ENCODE results near the gene HEPACAM2. TPM values are rescaled to one million over a fixed set of nuclear protein-coding genes. Genes with fewer than 3 reads are reported as not detected.

The HEPACAM2 gene
- total RNA-seq, 1 experiment from 2014 or later: 2.1 TPM

- H3K9me3 Mint-ChIP-seq (ENCODE audit: unreplicated experiment): no peaks in the 10 kb centered on the region
- H3K4me3 ChIP-seq (ENCODE audit: low read depth, low read length): peak within 1 kb of the TSS; percentile 51
- no TSS peak for BruUV-seq (replicated peaks)
- CTCF ChIA-PET: interaction anchor here (0.5 to 1.9 kb wide), 6 partner anchors 9 to 211 kb away, joined by 3 to 12 read pairs (median 3); no protein-coding TSS in a partner anchor
- no peaks in the 10 kb centered on the region for H3K27me3 Mint-ChIP-seq (ENCODE audit: insufficient read depth, unreplicated experiment)
- intact Hi-C loops (cut with micrococcal nuclease; ENCODE audit: unreplicated experiment): loop anchor here (1.0 to 5.0 kb wide), 3 partner anchors 54 to 535 kb away; no protein-coding TSS in a partner anchor
- no peaks in the 10 kb centered on the region for H3K27me3 ChIP-seq (replicated peaks; ENCODE audit: control insufficient read depth, insufficient read depth, low read length)
- peak within 1 kb of the TSS; percentile 96 for H3K4me3 Mint-ChIP-seq (ENCODE audit: unreplicated experiment)
- H3K4me1 Mint-ChIP-seq (ENCODE audit: low read depth, unreplicated experiment): no peaks in the 10 kb centered on the region
- peak in 1 of 2 experiments; percentile 32 for TF ChIP-seq CTCF (IDR thresholded peaks at IDR 0.05; ENCODE audit: insufficient read depth in 1 of 2, low read depth in 1 of 2, low read length in 1 of 2, severe bottlenecking in 1 of 2, unreplicated experiment in 1 of 2)
- DNase-seq: peak; percentile 96 to 97
- H3K27ac Mint-ChIP-seq (ENCODE audit: unreplicated experiment): peak within 1 kb of the TSS; percentile 97
- no peaks in the 10 kb centered on the region for H3K36me3 Mint-ChIP-seq (ENCODE audit: insufficient read depth, unreplicated experiment)
- no peaks in the 10 kb centered on the region for H3K36me3 ChIP-seq (ENCODE audit: control insufficient read depth, insufficient read depth, low read length)
- POLR2A ChIA-PET: interaction anchor here (0.5 to 0.9 kb wide), 3 partner anchors 26 to 509 kb away, joined by 3 to 4 read pairs (median 4); no protein-coding TSS in a partner anchor
- H3K9me3 ChIP-seq: no peaks in the 10 kb centered on the region
- peaks cover 15% of the 10 kb centered on the region; the same call in 1 of the 2 replicates for H3K4me1 ChIP-seq
Observed at GRCh38 chr7:93231799-93232672, 5.8 kb upstream of the HEPACAM2 start, which contains the start of gene VPS50. TSS of gene VPS50 (plus strand) at chr7:93232366. CDS start at chr7:93232468, 102 bp downstream.

- H3K4me1 ChIP-seq: peaks cover 15% of the 10 kb centered on the region; the same call in 1 of the 2 replicates
- intact Hi-C loops (cut with micrococcal nuclease; ENCODE audit: unreplicated experiment): loop anchor here (5.0 kb wide), 1 partner anchor 534 kb away; no protein-coding TSS in a partner anchor
- H3K4me3 ChIP-seq (ENCODE audit: low read depth, low read length): peak overlapping the region; percentile 51
- POLR2A ChIA-PET: no interaction called here
- H3K27me3 ChIP-seq (replicated peaks; ENCODE audit: control insufficient read depth, insufficient read depth, low read length): no peaks in the 10 kb centered on the region
- no peak for DNase-seq
- Mint-ChIP-seq H3K27me3 (ENCODE audit: insufficient read depth, unreplicated experiment) (no peaks in the 10 kb centered on the region), H3K4me3 (ENCODE audit: unreplicated experiment) (peak overlapping the region; percentile 96), H3K36me3 (ENCODE audit: insufficient read depth, unreplicated experiment) (no peaks in the 10 kb centered on the region), H3K27ac (ENCODE audit: unreplicated experiment) (peak overlapping the region; percentile 97), H3K9me3 (ENCODE audit: unreplicated experiment) (no peaks in the 10 kb centered on the region), H3K4me1 (ENCODE audit: low read depth, unreplicated experiment) (no peaks in the 10 kb centered on the region)
- H3K9me3 ChIP-seq: no peaks in the 10 kb centered on the region
- no peak for TF ChIP-seq CTCF (IDR thresholded peaks at IDR 0.05; ENCODE audit: insufficient read depth in 1 of 2, low read depth in 1 of 2, low read length in 1 of 2, severe bottlenecking in 1 of 2, unreplicated experiment in 1 of 2)
- CTCF ChIA-PET: interaction anchor here (0.5 to 1.9 kb wide), 3 partner anchors 9 to 52 kb away, joined by 3 to 12 read pairs (median 4); no protein-coding TSS in a partner anchor
- H3K36me3 ChIP-seq (ENCODE audit: control insufficient read depth, insufficient read depth, low read length): no peaks in the 10 kb centered on the region
- BruUV-seq (replicated peaks): no TSS peak
Observed at GRCh38 chr7:93231259-93231658, 5.0 kb upstream of the HEPACAM2 start.

DNA sequence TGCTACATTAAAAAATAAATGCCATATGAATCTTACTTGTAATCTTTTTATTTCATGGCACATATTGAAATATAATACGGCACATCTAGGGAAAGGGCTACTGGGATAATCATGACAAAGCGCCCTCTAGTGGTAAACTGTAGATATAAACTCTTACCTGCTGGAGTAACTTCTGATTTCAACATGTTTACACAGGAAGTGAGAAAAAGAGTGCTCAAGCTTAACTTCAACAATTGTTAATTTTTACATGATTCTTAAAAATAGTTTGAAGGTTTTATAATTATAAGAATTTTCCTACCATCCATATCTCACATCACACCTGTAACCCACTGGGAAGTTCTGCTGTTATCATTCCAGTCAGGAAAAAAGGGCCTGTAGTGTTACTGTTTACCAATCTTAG lies 2.0 kb upstream of the HEPACAM2 start:
- no peaks in the 10 kb centered on the region for H3K4me1 Mint-ChIP-seq (ENCODE audit: low read depth, unreplicated experiment)
- ChIA-PET POLR2A (no interaction called here), CTCF (interaction anchor here (1.4 kb wide), 1 partner anchor 49 kb away, joined by 6 read pairs; no protein-coding TSS in a partner anchor)
- peak in 1 of 2 experiments; percentile 67 for DNase-seq
- no peaks in the 10 kb centered on the region for H3K27me3 Mint-ChIP-seq (ENCODE audit: insufficient read depth, unreplicated experiment)
- H3K36me3 Mint-ChIP-seq (ENCODE audit: insufficient read depth, unreplicated experiment): no peaks in the 10 kb centered on the region
- H3K4me3 Mint-ChIP-seq (ENCODE audit: unreplicated experiment): no peak overlapping the region
- no TSS peak for BruUV-seq (replicated peaks)
- no peaks in the 10 kb centered on the region for H3K36me3 ChIP-seq (ENCODE audit: control insufficient read depth, insufficient read depth, low read length)
- no peaks in the 10 kb centered on the region for H3K27me3 ChIP-seq (replicated peaks; ENCODE audit: control insufficient read depth, insufficient read depth, low read length)
- TF ChIP-seq CTCF (IDR thresholded peaks at IDR 0.05; ENCODE audit: insufficient read depth in 1 of 2, low read depth in 1 of 2, low read length in 1 of 2, severe bottlenecking in 1 of 2, unreplicated experiment in 1 of 2): peak; percentile 60 to 66
- no peaks in the 10 kb centered on the region for H3K9me3 ChIP-seq
- H3K9me3 Mint-ChIP-seq (ENCODE audit: unreplicated experiment): no peaks in the 10 kb centered on the region
- H3K27ac Mint-ChIP-seq (ENCODE audit: unreplicated experiment): no peak overlapping the region
- H3K4me3 ChIP-seq (ENCODE audit: low read depth, low read length): no peak overlapping the region
- H3K4me1 ChIP-seq: peaks cover 11% of the 10 kb centered on the region; the same call in 1 of the 2 replicates
- intact Hi-C loops (cut with micrococcal nuclease; ENCODE audit: unreplicated experiment): loop anchor here (1.0 to 5.0 kb wide), 4 partner anchors 19 to 391 kb away; partner anchors contain the start of gene CDK6
